ENCODE data around the gene RAX2. TPM values are rescaled to one million over a fixed set of nuclear protein-coding genes. Genes with fewer than 3 reads are reported as not detected.

Gene RAX2
- total and polyA plus RNA-seq, 2 of the 13 experiments (the other 11 are each of a cell fraction or from before 2014, with no cell fraction given): not detected

- Histone ChIP-seq H3K9ac (ENCODE audit: insufficient read depth, low read depth, low read length) (no peak overlapping the region), H4K20me1 (ENCODE audit: insufficient read depth, low read length) (no peaks in the 10 kb centered on the region), H3K4me3 (replicated peaks in 1 of 3; ENCODE audit: insufficient read depth in 1 of 3, low read depth in 2 of 3, low read length in 3 of 3) (peak overlapping the region in 1 of 3 experiments; percentile 28; a peak in 3 of 6 replicates), H3K9me3 (ENCODE audit: low read length) (peaks cover 18% of the 10 kb centered on the region), H3K27ac (ENCODE audit: extremely low read length, insufficient read depth, low read length) (no peak overlapping the region), H3K27me3 (ENCODE audit: control insufficient read depth in 1 of 2, insufficient read depth in 2 of 2, low read length in 2 of 2) (peaks cover 12 to 32% of the 10 kb centered on the region in 2 experiments; a peak in 4 of 5 replicates), H3K4me1 (ENCODE audit: insufficient read depth, low read length) (0 out of 2 replicates have a peak, but pooled peaks cover 5% of the 10 kb centered on the region), H3K36me3 (replicated peaks in 1 of 2; ENCODE audit: control insufficient read depth in 1 of 2, insufficient read depth in 2 of 2, low read length in 2 of 2) (no peaks in the 10 kb centered on the region), H3K79me2 (ENCODE audit: insufficient read depth, low read length) (no peaks in the 10 kb centered on the region), H3K4me2 (ENCODE audit: low read depth, low read length) (no peak overlapping the region), H2AFZ (ENCODE audit: low read length) (no peak overlapping the region)
- no peak for FAIRE-seq
- intact Hi-C loops (cut with micrococcal nuclease; ENCODE audit: unreplicated experiment): no loop called here
- ATAC-seq: no peak
- ChIA-PET CTCF (ENCODE audit: low intra/inter-chr PET ratio, low total read pairs) (no interaction called here), POLR2A (no interaction called here)
- in situ Hi-C loops (cut with HindIII; ENCODE audit: extremely low pct_ligation_motif_present, low pct_unique_long_range_greater_than_20kb): no loop called here
- WGBS (ENCODE audit: low lambda C conversion rate): 30% methylated on average over 4 of the region's 47 CpGs
- TF ChIP-seq MNT (IDR thresholded peaks at IDR 0.05): peak; percentile 34; the same call in 1 of the 2 replicates
- TF ChIP-seq PAWR (CRISPR knock-in tag; IDR thresholded peaks at IDR 0.05; ENCODE audit: borderline replicate concordance): no peak
- no peak for TF ChIP-seq ZIK1 (CRISPR knock-in tag; IDR thresholded peaks at IDR 0.05; ENCODE audit: borderline replicate concordance, low read depth)
- no peak for TF ChIP-seq ZNF710 (CRISPR knock-in tag; IDR thresholded peaks at IDR 0.05; ENCODE audit: borderline replicate concordance)
- no peak for TF ChIP-seq ZUFSP (CRISPR knock-in tag; IDR thresholded peaks at IDR 0.05; ENCODE audit: borderline replicate concordance)
- peak; percentile 94 for TF ChIP-seq ZNF768 (CRISPR knock-in tag; IDR thresholded peaks at IDR 0.05)
- BruUV-seq (replicated peaks): no TSS peak
- DNase-seq (ENCODE audit: low spot score): no peak
These were observed 13.5 kb upstream of the RAX2 start for GRCh38 chr19:3785451-3785937.
